Chondrocyte (in vitro differentiated cells): ENCODE measurements around the gene TGM4. TPM values are rescaled to one million over a fixed set of nuclear protein-coding genes. Genes with fewer than 3 reads are reported as not detected.

Experiments
- DNase-seq: peaks from one replicate; pipeline ENCODE4 v3.0.0; 2021; ENCODE audit warnings: mixed read lengths, low spot score
- H3K27ac Mint-ChIP-seq: one replicate; pipeline ENCODE4 v1.8.0; 2021; ENCODE audit warnings: mild to moderate bottlenecking, moderate library complexity, mixed read lengths; ENCODE audit not compliant: unreplicated experiment
- H3K27me3 Mint-ChIP-seq: 2 replicates; pipeline ENCODE4 v1.8.0; 2021; ENCODE audit warnings: low read depth, mixed read lengths
- H3K36me3 Mint-ChIP-seq: 2 replicates; pipeline ENCODE4 v1.8.0; 2021; ENCODE audit warnings: low read depth, mixed read lengths
- H3K4me1 Mint-ChIP-seq: 2 replicates; pipeline ENCODE4 v1.8.0; 2021; ENCODE audit warnings: low read depth, mild to moderate bottlenecking, mixed read lengths
- H3K4me3 Mint-ChIP-seq: one replicate; pipeline ENCODE4 v1.8.0; 2021; ENCODE audit warnings: mild to moderate bottlenecking, moderate library complexity, mixed read lengths; ENCODE audit not compliant: unreplicated experiment
- H3K9me3 Mint-ChIP-seq: 2 replicates; pipeline ENCODE4 v1.8.0; 2021; ENCODE audit warnings: low read depth, mixed read lengths
- long read RNA-seq: library from polyadenylated mRNA; stranded (forward); transcript quantifications from one replicate; pipeline ENCODE4 v2.0.0, GENCODE V29; 2021
- total RNA-seq: library from RNA; stranded (reverse); gene quantifications from 3 replicates; pipeline ENCODE4 v1.2.1, GENCODE V29; 2021
- TF ChIP-seq, protein P1 (sequence below): fragments of 200-600 bp; sonication (generic); IDR thresholded peaks from 2 replicates; pipeline ENCODE4 v1.5.0; 2021; ENCODE audit warnings: antibody characterized with exemption, mild to moderate bottlenecking, moderate library complexity

TGM4 gene
- 0.27 TPM in 1 of 3 replicates, not detected in the others for total RNA-seq
- long read RNA-seq, result 0 reads

GRCh38 chr3:44874308-44874707, at the start of gene TGM4:
TSS of gene TGM4 (plus strand) at chr3:44874608. CDS start at chr3:44874679, 71 bp downstream.
- H3K27me3 Mint-ChIP-seq, result no peaks in the 10 kb centered on the region
- H3K27ac Mint-ChIP-seq, result no peak within 1 kb of the TSS
- no peaks in the 10 kb centered on the region for H3K36me3 Mint-ChIP-seq
- H3K4me3 Mint-ChIP-seq, result no peak within 1 kb of the TSS
- no peak for DNase-seq
- H3K4me1 Mint-ChIP-seq, result peaks cover 5% of the 10 kb centered on the region
- H3K9me3 Mint-ChIP-seq, result no peaks in the 10 kb centered on the region
- TF ChIP-seq, protein P1, sequence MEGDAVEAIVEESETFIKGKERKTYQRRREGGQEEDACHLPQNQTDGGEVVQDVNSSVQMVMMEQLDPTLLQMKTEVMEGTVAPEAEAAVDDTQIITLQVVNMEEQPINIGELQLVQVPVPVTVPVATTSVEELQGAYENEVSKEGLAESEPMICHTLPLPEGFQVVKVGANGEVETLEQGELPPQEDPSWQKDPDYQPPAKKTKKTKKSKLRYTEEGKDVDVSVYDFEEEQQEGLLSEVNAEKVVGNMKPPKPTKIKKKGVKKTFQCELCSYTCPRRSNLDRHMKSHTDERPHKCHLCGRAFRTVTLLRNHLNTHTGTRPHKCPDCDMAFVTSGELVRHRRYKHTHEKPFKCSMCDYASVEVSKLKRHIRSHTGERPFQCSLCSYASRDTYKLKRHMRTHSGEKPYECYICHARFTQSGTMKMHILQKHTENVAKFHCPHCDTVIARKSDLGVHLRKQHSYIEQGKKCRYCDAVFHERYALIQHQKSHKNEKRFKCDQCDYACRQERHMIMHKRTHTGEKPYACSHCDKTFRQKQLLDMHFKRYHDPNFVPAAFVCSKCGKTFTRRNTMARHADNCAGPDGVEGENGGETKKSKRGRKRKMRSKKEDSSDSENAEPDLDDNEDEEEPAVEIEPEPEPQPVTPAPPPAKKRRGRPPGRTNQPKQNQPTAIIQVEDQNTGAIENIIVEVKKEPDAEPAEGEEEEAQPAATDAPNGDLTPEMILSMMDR, result no peak

DNA sequence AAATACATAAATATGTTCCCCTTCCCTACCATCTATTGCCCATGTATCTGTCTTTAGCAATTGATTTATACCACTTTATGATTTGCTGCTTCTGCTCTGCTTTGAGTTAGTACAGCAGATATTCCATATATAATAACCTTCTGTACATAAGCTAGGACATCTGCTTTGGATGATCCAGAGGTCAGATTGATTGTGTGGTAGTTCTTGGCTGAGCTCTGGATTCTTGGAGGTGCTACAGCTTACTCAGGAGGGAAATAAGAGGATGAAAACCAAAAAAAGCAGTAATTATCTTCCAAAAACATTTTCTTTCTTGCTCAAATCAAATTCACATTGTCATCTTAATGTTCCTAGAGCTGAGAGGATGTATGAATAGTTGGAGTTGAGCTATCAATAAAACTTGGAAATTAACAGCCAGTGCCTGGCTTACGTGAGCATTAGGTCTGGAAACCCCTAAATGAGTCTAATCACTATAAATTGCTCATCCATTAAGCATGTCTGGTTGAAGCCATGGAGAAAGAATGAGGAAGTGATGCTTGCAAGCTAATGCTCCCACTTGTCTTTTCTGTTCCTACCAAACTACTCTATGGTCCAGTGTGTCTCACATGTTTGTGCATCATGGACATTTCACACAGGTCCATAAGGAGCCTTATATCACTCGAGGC, 49.0 kb upstream of the TGM4 start:
- Mint-ChIP-seq H3K4me3 (no peak overlapping the region), H3K27ac (no peak overlapping the region), H3K27me3 (no peaks in the 10 kb centered on the region), H3K36me3 (peaks cover 2% of the 10 kb centered on the region), H3K4me1 (peaks cover 5% of the 10 kb centered on the region), H3K9me3 (peaks cover 3% of the 10 kb centered on the region)
- TF ChIP-seq, protein P1, result no peak
- no peak for DNase-seq

DNA sequence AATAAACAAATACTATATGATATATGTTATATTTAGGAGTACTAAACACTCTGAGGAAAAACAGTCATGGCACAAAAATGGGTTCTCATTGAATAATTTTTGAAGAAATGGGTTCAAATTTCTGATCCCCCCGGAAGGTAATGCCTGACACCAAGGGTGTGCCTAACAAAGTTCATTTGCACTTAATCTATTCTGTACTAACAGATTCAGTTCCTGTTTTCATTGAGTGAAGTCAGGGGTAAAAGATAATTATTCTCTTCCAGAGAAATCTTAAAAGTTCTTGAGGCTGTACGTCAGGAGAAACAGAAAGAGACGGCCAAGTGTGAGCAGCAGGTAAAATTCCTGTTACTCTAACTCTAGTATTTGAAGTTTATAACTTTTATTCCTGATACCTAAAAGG, 47.2 kb upstream of the TGM4 start:
- Mint-ChIP-seq H3K4me1 (peaks cover 13% of the 10 kb centered on the region), H3K9me3 (peaks cover 3% of the 10 kb centered on the region), H3K36me3 (peaks cover under 1% of the 10 kb centered on the region), H3K27me3 (no peaks in the 10 kb centered on the region), H3K27ac (no peak overlapping the region), H3K4me3 (no peak overlapping the region)
- DNase-seq, result no peak
- TF ChIP-seq, protein P1, result no peak

DNA sequence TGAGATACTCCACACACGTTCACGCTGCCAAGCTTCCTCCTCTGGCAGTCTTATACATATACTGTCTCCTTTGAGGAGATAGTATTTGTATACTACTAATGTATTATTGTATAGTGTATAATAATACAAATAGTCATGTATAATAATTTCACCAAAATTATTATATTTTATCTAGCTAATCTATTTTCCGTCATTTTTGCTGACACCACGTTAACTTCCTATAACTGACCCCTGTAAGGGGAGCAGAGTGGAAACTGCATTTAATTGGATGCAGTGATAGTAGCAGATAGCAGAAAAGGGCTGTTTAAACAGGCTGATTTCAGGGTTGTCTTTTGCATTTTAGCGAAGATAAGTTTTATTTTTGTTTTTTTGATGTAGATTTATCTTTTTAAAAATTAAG, 43.2 kb upstream of the TGM4 start:
- Mint-ChIP-seq H3K9me3 (peaks cover 4% of the 10 kb centered on the region), H3K36me3 (peaks cover 3% of the 10 kb centered on the region), H3K4me3 (no peak overlapping the region), H3K4me1 (peaks cover 13% of the 10 kb centered on the region), H3K27ac (peak overlapping the region; percentile 62), H3K27me3 (no peaks in the 10 kb centered on the region)
- TF ChIP-seq, protein P1, result no peak
- no peak for DNase-seq

GRCh38 chr3:44832032-44832431, 42.4 kb upstream of the TGM4 start:
- Mint-ChIP-seq H3K9me3 (peaks cover 10% of the 10 kb centered on the region), H3K4me1 (peaks cover 13% of the 10 kb centered on the region), H3K4me3 (no peak overlapping the region), H3K27ac (no peak overlapping the region), H3K27me3 (no peaks in the 10 kb centered on the region), H3K36me3 (peaks cover 8% of the 10 kb centered on the region)
- DNase-seq, result no peak
- TF ChIP-seq, protein P1, result no peak
